ENCODE results near the gene GALNTL6.

Gene GALNTL6

GRCh38 chr4:172978848-172979247, 1165.6 kb downstream of the GALNTL6 start:
- DNase-seq (ENCODE audit: insufficient read length, low spot score) (no peak), FAIRE-seq (no peak)
- no peak for TF ChIP-seq POLR2A (IDR thresholded peaks at IDR 0.05; ENCODE audit: low read depth, low read length)

DNA sequence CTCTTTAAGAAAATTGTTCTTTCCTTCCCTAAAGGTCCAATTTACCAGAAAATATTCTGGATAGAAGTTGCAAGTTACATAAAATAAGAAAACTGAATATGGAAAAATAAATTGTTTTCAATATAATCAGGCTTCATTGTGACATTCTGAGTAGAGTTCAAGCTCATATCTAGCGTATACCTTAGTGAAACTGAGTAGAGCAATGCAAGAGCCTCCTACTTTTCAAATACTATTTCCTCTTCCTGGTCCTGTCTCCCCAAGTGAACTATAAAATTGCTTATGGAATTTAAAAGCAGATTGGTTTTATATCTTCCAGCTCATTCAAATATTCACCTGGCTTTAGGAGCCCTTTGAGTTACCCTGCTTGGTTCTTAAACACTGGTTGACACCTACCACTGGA, 1166.1 kb downstream of the GALNTL6 start:
- no peak for DNase-seq (ENCODE audit: insufficient read length, low spot score)
- TF ChIP-seq POLR2A (IDR thresholded peaks at IDR 0.05; ENCODE audit: low read depth, low read length), result no peak
- no peak for FAIRE-seq

GRCh38 chr4:172980219-172980618, 1167.0 kb downstream of the GALNTL6 start:
- no peak for TF ChIP-seq POLR2A (IDR thresholded peaks at IDR 0.05; ENCODE audit: low read depth, low read length)
- FAIRE-seq (no peak), DNase-seq (ENCODE audit: insufficient read length, low spot score) (no peak)

DNA sequence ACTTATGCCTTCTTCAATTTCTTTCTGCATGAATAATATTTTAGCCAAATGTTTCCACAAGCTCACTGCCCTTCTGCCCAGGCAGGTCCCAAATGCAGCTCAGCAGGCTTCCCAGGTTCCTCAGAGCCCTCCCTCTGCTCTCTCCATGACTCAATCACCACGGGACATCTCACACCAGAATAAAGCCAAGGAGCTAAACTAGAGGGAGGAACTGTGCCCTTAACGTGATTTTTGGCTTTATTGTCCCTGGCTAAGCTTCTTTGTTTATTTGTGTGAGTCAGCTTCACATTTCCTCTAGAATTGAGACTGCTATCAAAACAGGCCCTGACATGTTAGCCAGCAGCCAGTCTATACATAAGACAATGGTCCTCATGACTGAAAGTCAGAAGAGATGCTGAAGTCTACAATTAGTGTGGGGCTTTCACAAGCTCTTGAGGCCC, 1169.0 kb downstream of the GALNTL6 start:
- DNase-seq (ENCODE audit: insufficient read length, low spot score) (peak; percentile 33), FAIRE-seq (peak; percentile 89)
- no peak for TF ChIP-seq POLR2A (IDR thresholded peaks at IDR 0.05; ENCODE audit: low read depth, low read length)

- no peak for FAIRE-seq
- no peak for DNase-seq (ENCODE audit: insufficient read length, low spot score)
Observed at GRCh38 chr4:172983014-172983413, 1169.8 kb downstream of the GALNTL6 start.

GRCh38 chr4:172983631-172984030, 1170.4 kb downstream of the GALNTL6 start:
- no peak for TF ChIP-seq POLR2A (IDR thresholded peaks at IDR 0.05; ENCODE audit: low read depth, low read length)
- FAIRE-seq (no peak), DNase-seq (ENCODE audit: insufficient read length, low spot score) (no peak)

More at GRCh38 chr4:172983014-172983413, 1169.8 kb downstream of the GALNTL6 start:
- no peak for TF ChIP-seq POLR2A (IDR thresholded peaks at IDR 0.05; ENCODE audit: low read depth, low read length)

GRCh38 chr4:172985552-172985951, 1172.3 kb downstream of the GALNTL6 start:
- DNase-seq (ENCODE audit: insufficient read length, low spot score), result no peak
- FAIRE-seq, result no peak
- TF ChIP-seq POLR2A (IDR thresholded peaks at IDR 0.05; ENCODE audit: low read depth, low read length), result no peak

DNA sequence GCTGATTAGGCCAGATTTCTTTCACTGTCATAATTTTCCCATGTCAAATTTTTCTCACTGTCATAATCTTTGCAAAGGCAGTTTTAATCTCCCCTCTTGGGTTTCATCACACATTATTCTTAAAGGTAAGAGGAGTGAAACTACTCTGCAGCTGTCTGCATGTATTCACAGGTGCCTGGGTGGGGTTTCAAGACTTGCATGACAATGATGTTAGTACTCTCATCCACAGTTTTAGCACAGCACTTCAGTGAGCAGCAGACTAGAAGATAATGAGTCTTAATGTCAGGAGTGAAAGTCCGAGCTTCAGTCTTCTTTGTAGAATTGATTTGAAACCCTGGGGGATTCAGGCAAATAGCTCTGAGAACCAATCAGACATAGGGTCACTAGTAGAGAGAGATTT, 1172.9 kb downstream of the GALNTL6 start:
- no peak for TF ChIP-seq POLR2A (IDR thresholded peaks at IDR 0.05; ENCODE audit: low read depth, low read length)
- DNase-seq (ENCODE audit: insufficient read length, low spot score) (no peak), FAIRE-seq (no peak)

DNA sequence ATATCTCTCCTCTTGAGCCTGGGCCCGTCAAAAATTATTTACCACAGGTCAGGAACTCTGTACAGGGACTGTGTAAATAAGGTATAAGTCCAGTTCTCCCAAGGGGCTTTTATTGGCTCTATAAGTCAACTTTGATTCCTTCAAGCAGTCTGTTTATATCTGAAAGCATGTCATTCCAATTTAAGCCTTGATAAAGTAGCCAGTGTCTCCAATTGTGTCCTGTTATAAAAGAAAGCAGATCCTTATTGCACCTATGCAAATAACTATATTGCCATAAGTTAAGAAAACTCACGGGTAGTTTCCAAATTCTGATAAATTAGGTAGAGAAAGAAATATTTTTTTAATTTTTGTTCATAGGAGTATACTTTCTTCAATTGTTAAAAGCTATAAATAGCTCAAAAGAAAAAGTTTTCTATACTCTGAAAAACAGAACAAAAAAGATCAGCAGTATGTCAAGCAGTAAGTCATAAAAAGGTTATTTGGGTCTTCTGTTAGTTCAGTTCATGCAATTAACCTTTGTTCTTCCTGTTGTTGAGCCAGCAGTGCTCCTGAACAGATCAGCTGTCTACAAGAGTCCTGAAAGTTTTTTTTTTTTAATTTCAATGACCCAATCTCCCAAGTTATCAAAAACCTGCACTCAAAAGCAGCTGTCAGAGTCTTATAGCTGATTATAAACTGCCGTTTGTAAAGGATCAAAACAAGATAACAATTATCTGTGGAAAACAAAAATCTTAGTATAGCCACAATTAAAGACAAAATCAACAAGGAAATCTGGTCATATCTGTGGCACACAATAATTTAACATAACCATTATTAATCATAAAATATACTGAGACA, 1177.0 kb downstream of the GALNTL6 start:
- DNase-seq (ENCODE audit: insufficient read length, low spot score), result no peak
- TF ChIP-seq POLR2A (IDR thresholded peaks at IDR 0.05; ENCODE audit: low read depth, low read length), result no peak
- FAIRE-seq, result no peak

- TF ChIP-seq POLR2A (IDR thresholded peaks at IDR 0.05; ENCODE audit: low read depth, low read length), result no peak
- FAIRE-seq (no peak), DNase-seq (ENCODE audit: insufficient read length, low spot score) (no peak)
Observed at GRCh38 chr4:172992648-172993378, 1179.6 kb downstream of the GALNTL6 start.

DNA sequence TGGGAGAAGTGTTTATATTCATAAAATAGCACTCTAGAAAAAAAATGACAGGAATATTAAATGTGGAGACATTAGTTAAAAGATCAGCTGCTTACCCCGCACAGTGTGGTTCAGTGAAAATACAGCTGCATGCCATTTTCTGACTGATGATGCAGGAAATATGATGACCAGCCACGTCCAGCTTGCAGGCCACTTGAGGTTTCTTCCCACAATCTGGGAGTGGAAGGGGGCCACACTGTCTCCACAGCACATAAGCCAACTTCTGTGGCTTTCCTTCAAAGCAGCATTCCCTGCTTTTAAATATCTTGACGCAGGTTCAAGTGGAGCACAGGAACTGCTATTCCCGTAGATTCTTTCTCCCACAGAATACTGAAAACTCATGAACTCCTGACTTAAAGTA, 1182.0 kb downstream of the GALNTL6 start:
- DNase-seq (ENCODE audit: insufficient read length, low spot score) (no peak), FAIRE-seq (no peak)
- no peak for TF ChIP-seq POLR2A (IDR thresholded peaks at IDR 0.05; ENCODE audit: low read depth, low read length)

- no peak for FAIRE-seq
- TF ChIP-seq POLR2A (IDR thresholded peaks at IDR 0.05; ENCODE audit: low read depth, low read length), result no peak
- DNase-seq (ENCODE audit: insufficient read length, low spot score), result no peak
Observed at GRCh38 chr4:172995704-172996103, 1182.5 kb downstream of the GALNTL6 start.

- peak; percentile 84 for FAIRE-seq
- peak; percentile 10 for DNase-seq (ENCODE audit: insufficient read length, low spot score)
Observed at GRCh38 chr4:172996571-172997216, 1183.5 kb downstream of the GALNTL6 start.

GRCh38 chr4:172997217-172997609, 1184.0 kb downstream of the GALNTL6 start:
- DNase-seq (ENCODE audit: insufficient read length, low spot score) (no peak), FAIRE-seq (no peak)
- no peak for TF ChIP-seq POLR2A (IDR thresholded peaks at IDR 0.05; ENCODE audit: low read depth, low read length)

More at GRCh38 chr4:172996571-172997216, 1183.5 kb downstream of the GALNTL6 start:
- no peak for TF ChIP-seq POLR2A (IDR thresholded peaks at IDR 0.05; ENCODE audit: low read depth, low read length)

Data from H54 (cell line).